OCI-LY7 (cell line): Measurements from ENCODE around the gene KIF1A. TPM values are rescaled to one million over a fixed set of nuclear protein-coding genes. Genes with fewer than 3 reads are reported as not detected.

ENCODE experiments used
- BruUV-seq: library from RNA; stranded (reverse); fragments of 400-500 nt; replicated peaks from 2 replicates; lab custom pipeline; 2021; lab: Mats Ljungman, UMichigan
- CTCF ChIA-PET: fragments of 300-600 bp; sonication (Branson Sonifier 250); formaldehyde crosslinking; loops from one replicate; lab custom pipeline; 2022; ENCODE audit warnings: antibody characterized with exemption; ENCODE audit not compliant: unreplicated experiment; lab: Charles Lee
- POLR2A ChIA-PET: fragments of 300-600 bp; sonication (Branson Sonifier 250); formaldehyde crosslinking; loops from one replicate; lab custom pipeline; 2022; ENCODE audit warnings: antibody characterized with exemption; lab: Charles Lee
- DNase-seq: peaks from one replicate; pipeline ENCODE4 v3.0.0-alpha.2; 2015; ENCODE audit warnings: low spot score
- H2AFZ ChIP-seq: fragments of 200-600 bp; sonication (generic), shearing (Covaris generic); 2 replicates; pipeline ENCODE4 v1.6.1; 2014; ENCODE audit warnings: mild to moderate bottlenecking, antibody characterized with exemption, low read length, moderate library complexity
- H3K27ac ChIP-seq: fragments of 200-600 bp; sonication (generic); 2 replicates; pipeline ENCODE4 v1.5.1; 2014; ENCODE audit warnings: mixed run types, low read depth, mild to moderate bottlenecking, moderate library complexity, low read length, inconsistent platforms; ENCODE audit not compliant: poor library complexity, severe bottlenecking
- H3K36me3 ChIP-seq: fragments of 200-600 bp; sonication (generic); 2 replicates; pipeline ENCODE4 v1.6.1; 2014; ENCODE audit warnings: mild to moderate bottlenecking, antibody characterized with exemption, low read length, moderate library complexity, mixed read lengths; ENCODE audit not compliant: insufficient read depth
- H3K4me1 ChIP-seq: fragments of 200-600 bp; sonication (generic); 2 replicates; pipeline ENCODE4 v1.5.1; 2014; ENCODE audit warnings: mild to moderate bottlenecking, low read length; ENCODE audit not compliant: insufficient read depth, poor library complexity, severe bottlenecking
- H3K4me2 ChIP-seq: fragments of 200-600 bp; sonication (generic); 2 replicates; pipeline ENCODE4 v1.6.1; 2014; ENCODE audit warnings: mild to moderate bottlenecking, low read length
- H3K4me3 ChIP-seq: fragments of 200-600 bp; sonication (generic); 2 replicates; pipeline ENCODE4 v1.5.1; 2014; ENCODE audit warnings: mild to moderate bottlenecking, low read depth, low read length; ENCODE audit not compliant: poor library complexity, severe bottlenecking
- H3K79me2 ChIP-seq: fragments of 200-600 bp; sonication (generic); 2 replicates; pipeline ENCODE4 v1.6.1; 2016; ENCODE audit warnings: low read depth, mild to moderate bottlenecking, low read length, moderate library complexity, mixed read lengths; ENCODE audit not compliant: insufficient read depth
- H3K9me2 ChIP-seq: fragments of 200-600 bp; sonication (generic); 2 replicates; pipeline ENCODE4 v1.6.1; 2016; ENCODE audit warnings: mild to moderate bottlenecking, low read length, mixed read lengths; ENCODE audit not compliant: insufficient read depth
- H3K9me3 ChIP-seq: fragments of 200-600 bp; sonication (generic); 2 replicates; pipeline ENCODE4 v1.6.1; 2014; ENCODE audit warnings: mild to moderate bottlenecking, mixed run types, low read length, mixed read lengths
- H4K20me1 ChIP-seq: fragments of 200-600 bp; sonication (generic); 2 replicates; pipeline ENCODE4 v1.6.1; 2014; ENCODE audit warnings: mild to moderate bottlenecking, antibody characterized with exemption, low read length, moderate library complexity, mixed read lengths; ENCODE audit not compliant: insufficient read depth
- EZH2phosphoT487 ChIP-seq: fragments of 200-600 bp; sonication (generic); IDR thresholded peaks from 2 replicates; pipeline ENCODE4 v1.6.1; 2018; ENCODE audit warnings: low read depth, borderline replicate concordance, mild to moderate bottlenecking, mixed run types, antibody characterized with exemption, low read length, moderate library complexity, mixed read lengths
- intact Hi-C: fragments of 100-400 bp; cut with micrococcal nuclease; formaldehyde crosslinking; loops from one replicate; pipeline ENCODE4 v1.10.0; 2022; ENCODE audit not compliant: unreplicated experiment
- total RNA-seq, 2 experiments: library from RNA; depleted of rRNA in 1 of 2; stranded (reverse); fragments of >200 nt in 1 of 2; shearing (Covaris generic) in 1 of 2; gene quantifications; 2 replicates each; pipeline ENCODE4 v1.2.3, GENCODE V29; 2014 to 2022
- TF ChIP-seq, protein P1 (sequence below): fragments of 200-600 bp; sonication (generic); conservative IDR thresholded peaks from 2 replicates; pipeline ENCODE4 v1.5.1; 2014; ENCODE audit warnings: mild to moderate bottlenecking, antibody characterized with exemption, low read length, moderate library complexity, mixed read lengths

The KIF1A gene
- total RNA-seq, 2 experiments from 2014 or later: not detected

- no peaks in the 10 kb centered on the region for H3K4me1 ChIP-seq
- POLR2A ChIA-PET: no interaction called here
- no peak overlapping the region for H3K27ac ChIP-seq
- DNase-seq: no peak
- no peaks in the 10 kb centered on the region for H3K9me2 ChIP-seq
- no peaks in the 10 kb centered on the region for H3K36me3 ChIP-seq
- H4K20me1 ChIP-seq: no peaks in the 10 kb centered on the region
- no peak for TF ChIP-seq EZH2phosphoT487
- TF ChIP-seq, protein P1, sequence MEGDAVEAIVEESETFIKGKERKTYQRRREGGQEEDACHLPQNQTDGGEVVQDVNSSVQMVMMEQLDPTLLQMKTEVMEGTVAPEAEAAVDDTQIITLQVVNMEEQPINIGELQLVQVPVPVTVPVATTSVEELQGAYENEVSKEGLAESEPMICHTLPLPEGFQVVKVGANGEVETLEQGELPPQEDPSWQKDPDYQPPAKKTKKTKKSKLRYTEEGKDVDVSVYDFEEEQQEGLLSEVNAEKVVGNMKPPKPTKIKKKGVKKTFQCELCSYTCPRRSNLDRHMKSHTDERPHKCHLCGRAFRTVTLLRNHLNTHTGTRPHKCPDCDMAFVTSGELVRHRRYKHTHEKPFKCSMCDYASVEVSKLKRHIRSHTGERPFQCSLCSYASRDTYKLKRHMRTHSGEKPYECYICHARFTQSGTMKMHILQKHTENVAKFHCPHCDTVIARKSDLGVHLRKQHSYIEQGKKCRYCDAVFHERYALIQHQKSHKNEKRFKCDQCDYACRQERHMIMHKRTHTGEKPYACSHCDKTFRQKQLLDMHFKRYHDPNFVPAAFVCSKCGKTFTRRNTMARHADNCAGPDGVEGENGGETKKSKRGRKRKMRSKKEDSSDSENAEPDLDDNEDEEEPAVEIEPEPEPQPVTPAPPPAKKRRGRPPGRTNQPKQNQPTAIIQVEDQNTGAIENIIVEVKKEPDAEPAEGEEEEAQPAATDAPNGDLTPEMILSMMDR: no peak
- no peaks in the 10 kb centered on the region for H3K9me3 ChIP-seq
- H3K4me2 ChIP-seq: no peak overlapping the region
- CTCF ChIA-PET: no interaction called here
- intact Hi-C loops: no loop called here
- H2AFZ ChIP-seq: no peak overlapping the region
- no peaks in the 10 kb centered on the region for H3K79me2 ChIP-seq
- H3K4me3 ChIP-seq: no peak overlapping the region
- no TSS peak for BruUV-seq
Measured at GRCh38 chr2:240720686-240721595, 99.1 kb downstream of the KIF1A start.

- no peaks in the 10 kb centered on the region for H4K20me1 ChIP-seq
- H3K9me3 ChIP-seq: no peaks in the 10 kb centered on the region
- CTCF ChIA-PET: no interaction called here
- DNase-seq: no peak
- no peaks in the 10 kb centered on the region for H3K79me2 ChIP-seq
- H3K9me2 ChIP-seq: no peaks in the 10 kb centered on the region
- no peak overlapping the region for H3K4me2 ChIP-seq
- no peak overlapping the region for H3K4me3 ChIP-seq
- H2AFZ ChIP-seq: no peak overlapping the region
- H3K4me1 ChIP-seq: no peaks in the 10 kb centered on the region
- TF ChIP-seq, protein P1: no peak
- no peak for TF ChIP-seq EZH2phosphoT487
- H3K36me3 ChIP-seq: no peaks in the 10 kb centered on the region
- no peak overlapping the region for H3K27ac ChIP-seq
- no TSS peak for BruUV-seq
- POLR2A ChIA-PET: no interaction called here
- intact Hi-C loops: no loop called here
Measured at GRCh38 chr2:240719676-240720545, 100.1 kb downstream of the KIF1A start.
